Calu3 (cell line): ENCODE results near the gene PAGE2B. TPM values are rescaled to one million over a fixed set of nuclear protein-coding genes. Genes with fewer than 3 reads are reported as not detected.
"Not testable (repeated sequence)": the region's sequence is repeated elsewhere in the genome, so short reads cannot be mapped to it uniquely, and the experiment has no call there.

Source experiments
- BruUV-seq: library from RNA; stranded (reverse); fragments of 400-500 nt; replicated peaks from 2 replicates; lab custom pipeline; 2021; lab: Mats Ljungman, UMichigan
- CTCF ChIA-PET: fragments of 300-600 bp; sonication (Branson Sonifier 250); formaldehyde crosslinking; loops from one replicate; lab custom pipeline; 2022; ENCODE audit warnings: antibody characterized with exemption; lab: Charles Lee
- DNase-seq: peaks from one replicate; pipeline ENCODE4 v3.0.0; 2022
- H3K27ac Mint-ChIP-seq: one replicate; pipeline ENCODE4 v1.8.0; 2022; ENCODE audit warnings: mixed read lengths; ENCODE audit not compliant: unreplicated experiment
- H3K27me3 Mint-ChIP-seq: one replicate; pipeline ENCODE4 v1.8.0; 2022; ENCODE audit warnings: mixed read lengths; ENCODE audit not compliant: unreplicated experiment
- H3K36me3 Mint-ChIP-seq: one replicate; pipeline ENCODE4 v1.8.0; 2022; ENCODE audit warnings: mild to moderate bottlenecking, moderate library complexity, mixed read lengths; ENCODE audit not compliant: insufficient read depth, unreplicated experiment
- H3K4me1 Mint-ChIP-seq: one replicate; pipeline ENCODE4 v1.8.0; 2022; ENCODE audit warnings: mild to moderate bottlenecking, low read depth, mixed read lengths; ENCODE audit not compliant: unreplicated experiment
- H3K4me3 Mint-ChIP-seq: one replicate; pipeline ENCODE4 v1.8.0; 2022; ENCODE audit warnings: mild to moderate bottlenecking, low read depth, moderate library complexity, mixed read lengths; ENCODE audit not compliant: unreplicated experiment
- H3K9me3 Mint-ChIP-seq: one replicate; pipeline ENCODE4 v1.8.0; 2022; ENCODE audit warnings: low read depth, mixed read lengths; ENCODE audit not compliant: unreplicated experiment
- intact Hi-C: fragments of 100-400 bp; cut with micrococcal nuclease; formaldehyde crosslinking; loops from one replicate; pipeline ENCODE4 v1.10.0; 2022; ENCODE audit not compliant: unreplicated experiment
- total RNA-seq: library from RNA; stranded (reverse); gene quantifications from 2 replicates; pipeline ENCODE4 v1.2.3, GENCODE V29; 2022
- TF ChIP-seq, protein P1 (sequence below): fragments of 200-600 bp; IDR thresholded peaks from one replicate; pipeline ENCODE4 v1.8.0; 2022; ENCODE audit warnings: antibody characterized with exemption; ENCODE audit not compliant: unreplicated experiment

PAGE2B gene
- total RNA-seq, 1 experiment from 2014 or later, result not detected

DNA sequence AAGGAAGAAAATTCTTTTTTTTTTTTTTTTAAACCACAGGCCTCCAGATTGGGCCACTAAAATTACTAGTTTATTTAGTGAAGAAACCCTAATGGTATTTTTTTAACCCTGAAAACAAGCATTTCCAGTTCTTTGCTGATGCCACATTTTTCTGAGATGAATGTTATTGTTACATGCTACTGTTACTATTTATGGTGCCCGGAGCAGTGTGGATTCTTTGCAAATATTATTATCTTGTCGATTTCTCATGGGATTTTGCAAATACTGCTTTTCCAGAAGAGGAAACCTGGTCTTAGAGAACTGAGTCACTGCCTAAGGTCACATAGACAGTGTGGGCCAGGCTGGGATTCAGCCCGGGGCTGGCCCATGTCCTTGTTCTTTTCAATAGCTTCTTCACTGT, 35.4 kb upstream of the PAGE2B start:
- CTCF ChIA-PET, result no interaction called here
- Mint-ChIP-seq H3K27ac (no peak overlapping the region), H3K9me3 (no peaks in the 10 kb centered on the region), H3K4me3 (no peak overlapping the region), H3K27me3 (no peaks in the 10 kb centered on the region), H3K36me3 (no peaks in the 10 kb centered on the region), H3K4me1 (no peaks in the 10 kb centered on the region)
- TF ChIP-seq, protein P1, sequence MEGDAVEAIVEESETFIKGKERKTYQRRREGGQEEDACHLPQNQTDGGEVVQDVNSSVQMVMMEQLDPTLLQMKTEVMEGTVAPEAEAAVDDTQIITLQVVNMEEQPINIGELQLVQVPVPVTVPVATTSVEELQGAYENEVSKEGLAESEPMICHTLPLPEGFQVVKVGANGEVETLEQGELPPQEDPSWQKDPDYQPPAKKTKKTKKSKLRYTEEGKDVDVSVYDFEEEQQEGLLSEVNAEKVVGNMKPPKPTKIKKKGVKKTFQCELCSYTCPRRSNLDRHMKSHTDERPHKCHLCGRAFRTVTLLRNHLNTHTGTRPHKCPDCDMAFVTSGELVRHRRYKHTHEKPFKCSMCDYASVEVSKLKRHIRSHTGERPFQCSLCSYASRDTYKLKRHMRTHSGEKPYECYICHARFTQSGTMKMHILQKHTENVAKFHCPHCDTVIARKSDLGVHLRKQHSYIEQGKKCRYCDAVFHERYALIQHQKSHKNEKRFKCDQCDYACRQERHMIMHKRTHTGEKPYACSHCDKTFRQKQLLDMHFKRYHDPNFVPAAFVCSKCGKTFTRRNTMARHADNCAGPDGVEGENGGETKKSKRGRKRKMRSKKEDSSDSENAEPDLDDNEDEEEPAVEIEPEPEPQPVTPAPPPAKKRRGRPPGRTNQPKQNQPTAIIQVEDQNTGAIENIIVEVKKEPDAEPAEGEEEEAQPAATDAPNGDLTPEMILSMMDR, result no peak
- BruUV-seq, result no TSS peak
- intact Hi-C loops, result loop anchor here (10.0 kb wide), 1 partner anchor 55 kb away; no protein-coding TSS in a partner anchor
- DNase-seq, result no peak

DNA sequence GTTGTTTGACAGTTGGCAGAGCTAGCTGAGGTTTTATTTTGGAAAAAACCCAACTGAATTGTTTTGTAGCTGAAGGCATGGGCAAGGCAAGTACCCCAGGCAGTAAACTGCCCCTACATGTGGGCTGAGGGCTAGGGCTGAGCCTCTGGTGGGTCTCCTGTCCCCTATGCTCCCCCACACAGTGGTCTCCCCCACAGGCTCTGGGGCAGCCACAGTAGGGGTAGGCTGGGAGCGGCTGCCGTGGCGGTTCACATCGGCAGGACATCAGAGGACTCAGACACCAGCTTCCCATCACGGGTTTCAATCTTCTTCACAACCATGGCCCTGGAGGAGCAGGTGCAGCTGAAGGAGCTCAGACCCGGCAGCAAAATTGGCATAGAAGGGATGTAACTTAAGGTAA, 33.3 kb upstream of the PAGE2B start:
- Mint-ChIP-seq H3K4me1 (no peaks in the 10 kb centered on the region), H3K36me3 (no peaks in the 10 kb centered on the region), H3K27ac (no peak overlapping the region), H3K4me3 (no peak overlapping the region), H3K27me3 (no peaks in the 10 kb centered on the region), H3K9me3 (no peaks in the 10 kb centered on the region)
- CTCF ChIA-PET, result no interaction called here
- TF ChIP-seq, protein P1, result no peak
- BruUV-seq, result no TSS peak
- intact Hi-C loops, result no loop called here
- DNase-seq, result no peak

GRCh38 chrX:55050599-55050998, 24.2 kb upstream of the PAGE2B start:
- H3K36me3 Mint-ChIP-seq, intact Hi-C loops, H3K4me1 Mint-ChIP-seq, H3K9me3 Mint-ChIP-seq, CTCF ChIA-PET, H3K4me3 Mint-ChIP-seq, DNase-seq, BruUV-seq, H3K27me3 Mint-ChIP-seq, H3K27ac Mint-ChIP-seq: not testable (repeated sequence)

DNA sequence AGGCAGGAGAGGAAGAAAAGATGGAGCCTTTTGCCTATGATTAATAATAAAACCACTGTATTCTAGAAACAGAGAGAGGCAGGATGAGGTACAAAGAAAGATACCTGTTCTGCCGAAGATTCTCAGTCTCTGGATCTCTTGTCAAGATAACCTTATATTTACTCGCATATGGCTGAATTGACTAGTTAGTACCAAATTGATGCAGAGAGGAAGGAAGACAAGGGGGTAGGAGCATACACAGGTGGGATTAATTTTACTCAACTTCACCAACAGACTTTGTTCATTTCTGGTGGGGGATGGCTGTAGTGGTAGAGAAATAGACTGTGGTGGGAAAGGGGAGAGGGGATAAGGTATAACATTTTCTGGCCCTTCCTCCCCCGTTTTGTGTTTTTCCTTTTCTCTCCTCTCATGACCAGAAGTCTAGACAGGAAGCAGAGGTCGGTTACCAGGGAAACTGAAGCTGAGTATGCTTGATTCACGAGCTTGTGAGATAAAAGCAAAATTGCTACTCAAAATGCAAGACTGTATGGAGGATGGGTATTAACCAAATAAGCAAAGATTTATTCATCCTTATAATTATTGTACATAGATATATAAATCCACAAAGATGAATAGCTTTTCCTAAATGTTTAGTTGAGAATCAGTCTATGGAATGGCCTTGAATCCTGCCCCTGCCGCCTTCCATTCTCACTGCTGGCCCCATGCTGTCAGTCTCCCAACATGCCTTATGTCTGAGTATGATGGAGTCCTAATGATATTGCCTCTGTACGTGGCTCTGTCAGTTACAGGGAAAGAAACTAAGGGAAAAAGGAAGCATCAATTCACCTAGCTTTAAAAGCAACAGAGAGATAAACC, 17.8 kb upstream of the PAGE2B start:
- Mint-ChIP-seq H3K4me3 (no peak overlapping the region), H3K27ac (no peak overlapping the region), H3K36me3 (no peaks in the 10 kb centered on the region), H3K4me1 (peaks cover 8% of the 10 kb centered on the region), H3K9me3 (no peaks in the 10 kb centered on the region), H3K27me3 (no peaks in the 10 kb centered on the region)
- intact Hi-C loops, result loop anchor here (1.0 to 5.0 kb wide), 3 partner anchors 166 to 810 kb away; no protein-coding TSS in a partner anchor
- TF ChIP-seq, protein P1, result no peak
- DNase-seq, result no peak
- no TSS peak for BruUV-seq
- CTCF ChIA-PET, result interaction anchor here (1.0 to 1.2 kb wide), 3 partner anchors 57 to 417 kb away, joined by 3 to 4 read pairs (median 4); partner anchors contain the start of gene APEX2
